GM21619 (cell line): ENCODE results near the gene SBK3.
"Not testable (repeated sequence)": the region's sequence is repeated elsewhere in the genome, so short reads cannot be mapped to it uniquely, and the experiment has no call there.

ENCODE experiments used
- ATAC-seq: cut with Tn5 transposase; IDR thresholded peaks from one replicate; pipeline ENCODE4 v1.9.1; 2021; ENCODE audit not compliant: unreplicated experiment

Gene SBK3

DNA sequence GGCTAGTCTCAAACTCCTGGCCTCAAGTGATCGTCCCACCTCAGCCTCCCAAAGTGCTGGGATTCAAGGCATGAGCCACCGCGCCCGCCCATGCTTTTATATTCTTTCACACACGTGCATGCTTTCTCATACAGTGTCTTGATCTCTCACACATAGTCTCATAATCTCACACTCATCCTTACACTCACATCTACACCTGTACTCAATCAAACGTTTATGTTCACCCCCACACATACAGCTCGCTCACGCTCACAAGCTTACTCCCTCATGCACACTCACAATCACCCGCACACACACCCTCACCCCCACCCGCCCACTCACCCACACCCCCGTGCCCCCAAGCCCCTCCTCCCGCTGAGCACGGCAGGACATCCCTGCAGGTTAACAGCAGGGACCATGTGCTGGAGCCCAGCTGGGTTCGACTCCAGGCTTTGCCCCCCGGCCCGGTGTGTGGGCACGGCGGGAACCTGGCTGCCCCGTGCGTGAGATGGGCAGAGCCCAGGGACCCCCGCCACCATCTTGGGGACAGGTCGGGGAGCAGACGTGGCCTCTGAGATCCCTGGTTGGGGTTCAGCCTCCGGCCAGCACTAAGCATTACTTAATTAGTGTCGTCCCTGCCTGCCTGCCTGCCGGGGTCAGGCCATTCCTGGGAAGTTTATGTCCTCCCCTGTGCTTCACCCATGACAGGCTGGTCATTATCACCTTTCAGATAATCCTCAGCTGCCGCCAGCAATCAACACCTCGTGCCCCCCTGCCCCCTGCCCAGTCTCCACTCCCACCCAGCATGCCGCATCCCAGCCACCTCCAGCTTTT, 19.8 kb downstream of the SBK3 start:
- ATAC-seq, result no peak

DNA sequence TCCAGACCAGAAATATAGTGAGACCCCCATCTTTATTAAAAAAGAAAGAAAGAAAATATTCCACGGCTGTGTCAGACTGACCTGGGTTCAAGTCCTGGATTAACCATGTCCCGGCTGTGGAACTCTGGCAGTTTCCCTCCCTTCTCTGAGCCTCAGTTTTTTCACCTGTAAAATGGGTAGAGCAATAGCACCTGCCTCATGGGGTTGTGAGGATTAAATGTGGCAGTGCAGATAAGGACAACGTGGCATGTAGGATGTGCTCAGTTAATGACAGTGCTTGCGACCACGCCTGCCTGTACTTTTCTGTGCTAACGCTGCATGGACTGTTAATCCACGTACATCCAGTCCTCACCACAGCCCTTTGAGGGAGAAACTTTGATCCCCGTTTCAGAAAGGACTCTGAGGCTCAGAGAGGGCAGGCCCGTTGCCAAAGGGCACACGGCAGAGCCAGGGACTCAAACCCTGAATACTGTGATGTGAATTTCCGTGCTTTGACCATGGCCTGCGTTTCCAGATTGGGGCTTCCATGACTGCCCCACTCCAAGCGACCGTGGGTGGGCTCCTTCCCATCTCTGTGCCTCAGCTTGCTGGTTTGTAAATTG, 24.6 kb downstream of the SBK3 start:
- no peak for ATAC-seq

DNA sequence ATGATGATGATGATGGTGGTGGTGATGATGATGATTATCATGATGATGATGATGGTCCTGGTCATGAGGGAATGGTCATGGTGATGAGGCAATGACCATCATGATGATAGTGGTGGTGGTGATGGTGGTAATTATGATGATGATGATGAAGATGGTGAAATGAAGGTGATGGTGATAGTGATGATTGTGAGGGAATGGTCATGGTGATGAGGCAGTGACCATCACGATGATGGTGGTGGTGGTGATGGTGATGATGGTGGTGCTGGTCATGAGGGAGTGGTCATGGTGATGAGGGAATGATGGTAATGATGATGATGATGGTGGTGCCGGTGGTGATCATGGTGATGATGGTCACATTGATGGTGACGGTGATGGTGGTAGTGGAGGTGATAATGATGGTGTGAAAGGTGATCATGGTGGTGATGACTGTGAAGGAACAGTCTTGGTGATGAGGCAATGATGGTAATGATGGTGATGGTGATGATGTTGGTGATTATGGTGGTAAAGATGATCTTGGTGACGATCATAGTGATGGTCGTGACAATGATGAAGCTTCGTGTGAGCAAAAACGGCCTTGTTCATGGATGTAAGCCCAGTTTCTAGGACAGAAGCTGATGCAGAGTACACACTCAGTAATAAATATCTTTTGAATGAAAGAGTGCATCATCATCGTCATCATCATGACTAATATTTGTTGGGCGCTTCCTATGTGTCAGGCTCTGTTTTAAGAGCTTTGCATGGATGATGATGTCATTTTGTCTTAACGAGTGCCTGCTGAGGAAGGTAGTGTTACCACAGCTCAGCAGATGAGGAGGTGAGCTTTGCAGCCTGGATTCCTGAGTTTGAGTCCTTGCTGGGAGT, 25.7 kb downstream of the SBK3 start:
- ATAC-seq, result no peak

DNA sequence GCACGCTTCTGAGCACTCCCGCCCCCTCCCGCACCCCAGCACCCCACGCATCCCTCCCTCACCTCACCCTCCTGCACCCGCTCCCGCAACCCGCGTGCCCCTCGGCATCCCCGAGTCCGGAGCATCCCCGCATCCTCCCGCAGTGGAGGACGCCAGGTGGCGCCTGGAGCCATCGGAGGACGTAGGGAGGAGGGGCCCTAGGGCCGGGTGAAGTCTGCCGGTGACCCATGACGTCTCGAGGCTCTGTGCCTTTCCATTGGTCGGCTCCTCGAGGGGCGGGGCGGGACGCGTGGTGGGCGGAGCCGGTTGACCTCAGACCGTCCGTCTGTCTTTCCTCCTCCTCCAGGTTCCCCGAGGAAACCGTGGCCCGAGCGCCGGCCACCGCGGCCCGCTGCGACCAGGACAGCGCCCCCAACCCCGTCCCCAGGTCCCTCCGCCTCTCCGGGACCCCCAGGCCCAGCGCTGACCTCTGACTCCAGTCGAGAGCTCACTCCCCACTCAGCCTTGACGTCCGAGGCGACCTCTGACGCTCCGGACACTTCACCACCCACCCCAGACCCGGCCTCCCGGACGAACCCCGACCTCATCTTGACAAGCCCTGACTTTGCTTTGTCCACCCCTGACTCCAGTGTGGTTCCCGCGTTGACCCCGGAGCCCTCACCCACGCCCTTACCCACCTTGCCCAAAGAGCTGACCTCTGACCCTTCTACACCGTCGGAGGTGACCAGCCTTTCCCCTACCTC, 28.3 kb downstream of the SBK3 start:
- ATAC-seq, result peak; percentile 95

DNA sequence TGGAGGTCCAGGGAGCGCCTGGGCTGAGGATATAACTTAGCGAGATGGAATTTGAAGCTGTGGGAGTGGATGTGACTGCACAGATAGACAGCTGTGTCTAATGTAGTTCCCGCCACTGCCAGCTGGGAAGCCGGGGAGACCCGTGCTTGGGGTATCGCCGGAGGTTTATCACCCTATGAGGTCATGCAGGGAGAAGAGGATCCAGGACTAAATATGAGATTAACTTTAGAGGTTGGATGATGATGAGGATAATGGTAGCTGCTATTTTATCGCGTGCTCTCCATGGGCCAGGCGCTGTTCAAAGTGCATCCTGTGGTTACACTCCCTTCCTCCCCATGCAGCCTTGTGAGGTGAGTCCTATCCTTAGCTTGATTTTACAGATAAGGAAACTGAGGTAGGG, 37.2 kb downstream of the SBK3 start:
- no peak for ATAC-seq

DNA sequence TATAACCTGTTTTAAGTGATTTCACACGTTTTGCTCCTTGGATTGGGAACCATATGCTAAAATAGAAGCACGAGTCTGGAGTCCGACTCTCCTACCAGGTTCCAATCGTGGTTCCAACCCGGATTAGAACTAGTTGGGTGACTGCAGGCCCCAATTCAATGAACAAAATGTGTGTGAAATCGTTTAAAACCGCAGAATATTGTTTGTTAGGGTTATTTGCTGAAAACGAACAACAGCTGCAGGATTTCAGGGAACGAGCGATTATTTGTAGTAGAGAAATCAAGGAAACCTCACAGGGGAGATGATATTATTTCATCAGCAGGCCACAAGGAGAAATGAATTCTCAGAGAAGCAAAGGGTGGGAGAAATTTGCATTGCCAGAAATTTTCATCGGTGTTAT, 40.4 kb downstream of the SBK3 start:
- ATAC-seq, result no peak

DNA sequence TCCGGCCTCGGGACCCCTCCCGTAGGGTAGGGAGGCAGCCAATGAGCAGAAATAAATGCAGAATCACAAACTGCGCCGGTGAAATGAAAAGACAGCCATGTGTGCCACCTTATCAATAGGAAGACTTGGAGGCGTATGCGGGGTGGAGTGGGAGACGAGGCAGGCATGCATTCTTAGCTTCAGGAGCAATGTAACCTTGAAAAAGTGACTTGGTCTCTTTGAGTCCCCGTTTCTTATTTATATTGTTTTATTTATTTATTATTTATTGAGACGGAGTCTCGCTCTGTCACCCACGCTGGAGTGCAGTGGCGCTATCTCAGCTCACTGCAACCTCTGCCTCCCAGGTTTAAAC, 41.1 kb downstream of the SBK3 start:
- no peak for ATAC-seq

DNA sequence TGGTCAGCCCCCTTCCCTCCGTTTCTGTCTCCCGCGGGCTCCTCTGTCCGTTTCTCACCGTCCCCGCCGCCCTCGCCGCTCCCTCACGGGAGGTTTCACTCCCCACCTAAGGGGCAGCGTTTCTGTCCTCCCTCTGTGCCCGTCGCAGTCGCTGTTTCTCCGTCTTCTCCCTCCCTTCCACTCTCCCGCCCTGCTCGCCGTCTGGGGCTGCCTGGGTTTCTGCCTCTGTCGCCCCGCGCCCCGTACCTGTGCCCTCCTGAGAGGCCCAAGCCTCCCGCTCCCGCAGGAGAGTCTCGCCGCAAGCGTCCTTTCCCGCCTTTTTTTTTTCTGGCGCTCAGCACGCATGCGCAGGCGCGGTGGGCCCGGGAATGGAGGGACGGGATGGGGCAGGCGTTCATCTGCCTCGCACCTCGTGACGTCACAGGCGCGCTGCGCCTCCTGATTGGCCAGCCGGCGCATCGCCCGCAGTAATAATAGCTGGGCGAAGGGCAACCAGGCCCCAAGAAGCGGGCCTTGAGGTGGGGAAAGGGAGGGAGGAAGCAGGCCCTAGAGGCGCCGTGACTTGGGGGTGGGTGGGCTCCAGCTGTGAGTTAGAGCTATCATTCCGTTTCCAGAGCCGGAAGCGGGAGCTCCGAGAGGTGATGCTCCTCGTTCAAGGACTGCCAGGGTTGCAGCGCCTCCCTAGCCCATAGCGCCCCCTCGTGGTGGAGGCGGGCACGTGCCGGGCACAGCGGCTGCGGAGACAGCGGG, 41.7 kb downstream of the SBK3 start:
- ATAC-seq, result peak; percentile 86

DNA sequence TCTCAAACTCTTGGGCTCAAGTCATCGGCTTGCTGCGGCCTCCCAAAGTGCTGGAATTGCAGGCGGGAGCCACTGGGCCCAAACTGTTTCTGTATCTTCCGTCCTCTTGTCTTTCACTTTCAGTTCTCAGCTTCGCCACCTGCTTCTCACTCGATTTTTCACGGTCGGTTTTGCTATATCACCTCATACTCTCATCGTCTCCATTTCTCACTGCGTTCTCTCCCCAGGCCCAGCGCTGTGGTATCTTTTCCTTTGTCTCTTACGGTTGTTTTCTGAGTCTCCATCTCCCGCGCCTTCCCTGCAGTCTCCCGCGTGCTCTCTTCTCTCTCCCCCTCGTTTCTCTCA, 42.2 kb downstream of the SBK3 start:
- no peak for ATAC-seq

DNA sequence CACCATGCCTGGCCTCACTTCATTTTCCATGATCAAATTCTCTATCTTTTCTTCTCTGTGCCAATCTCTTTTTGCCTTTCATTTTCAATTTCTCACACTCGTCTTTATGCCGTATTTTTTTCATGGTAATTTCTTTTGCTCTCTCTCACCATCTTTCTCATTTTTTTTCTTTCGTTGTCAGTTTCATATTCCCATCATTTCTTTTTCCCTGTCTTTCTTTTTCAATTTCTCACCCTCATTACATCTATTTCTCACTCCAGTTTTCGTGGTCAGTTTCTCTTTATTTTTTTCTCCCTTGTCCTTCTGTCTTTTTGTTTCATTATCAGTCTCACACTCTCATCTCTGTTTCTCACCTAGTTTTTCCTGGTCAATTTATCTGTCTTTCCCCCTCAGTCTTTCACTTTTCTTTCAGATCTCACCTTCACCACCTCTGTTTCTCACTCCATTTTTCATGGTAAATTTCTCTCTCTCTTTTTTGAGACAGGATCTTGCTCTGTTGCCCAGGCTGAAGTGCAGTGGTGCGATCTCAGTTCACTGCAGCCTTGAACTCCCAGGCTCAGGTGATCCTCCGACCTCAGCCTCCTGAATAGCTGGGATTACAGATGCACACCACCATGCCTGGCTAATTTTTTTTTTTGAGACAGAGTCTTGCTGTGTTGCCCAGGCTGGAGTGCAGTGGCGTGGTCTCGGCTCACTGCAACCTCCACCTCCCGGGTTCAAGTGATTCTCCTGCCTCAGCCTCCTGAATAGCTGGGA, 43.0 kb downstream of the SBK3 start:
- ATAC-seq, result no peak

DNA sequence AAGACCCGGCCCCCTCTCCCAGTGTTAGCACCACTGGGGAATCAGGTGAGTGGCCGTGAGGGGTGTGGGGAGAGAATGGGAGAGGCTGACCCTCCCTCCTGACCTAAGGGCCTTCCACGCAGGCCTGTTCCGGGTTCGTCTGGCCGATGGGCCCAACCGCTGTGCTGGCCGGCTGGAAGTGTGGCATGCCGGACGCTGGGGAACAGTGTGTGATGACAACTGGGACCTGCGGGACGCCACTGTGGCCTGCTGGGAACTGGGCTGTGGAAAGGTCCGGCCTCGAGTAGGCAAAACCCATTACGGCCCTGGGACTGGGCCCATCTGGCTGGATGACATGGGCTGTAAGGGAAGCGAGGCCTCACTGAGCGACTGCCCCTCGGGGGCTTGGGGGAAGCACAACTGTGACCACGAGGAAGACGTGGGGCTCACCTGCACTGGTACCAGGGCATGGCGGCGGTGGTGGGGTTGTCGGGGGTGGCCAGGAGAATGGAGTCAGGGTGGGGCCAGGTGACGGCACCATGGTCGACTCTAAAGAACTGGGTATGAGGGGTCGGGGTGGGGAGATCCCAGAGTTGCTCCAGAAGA, 44.9 kb downstream of the SBK3 start:
- ATAC-seq, result no peak

DNA sequence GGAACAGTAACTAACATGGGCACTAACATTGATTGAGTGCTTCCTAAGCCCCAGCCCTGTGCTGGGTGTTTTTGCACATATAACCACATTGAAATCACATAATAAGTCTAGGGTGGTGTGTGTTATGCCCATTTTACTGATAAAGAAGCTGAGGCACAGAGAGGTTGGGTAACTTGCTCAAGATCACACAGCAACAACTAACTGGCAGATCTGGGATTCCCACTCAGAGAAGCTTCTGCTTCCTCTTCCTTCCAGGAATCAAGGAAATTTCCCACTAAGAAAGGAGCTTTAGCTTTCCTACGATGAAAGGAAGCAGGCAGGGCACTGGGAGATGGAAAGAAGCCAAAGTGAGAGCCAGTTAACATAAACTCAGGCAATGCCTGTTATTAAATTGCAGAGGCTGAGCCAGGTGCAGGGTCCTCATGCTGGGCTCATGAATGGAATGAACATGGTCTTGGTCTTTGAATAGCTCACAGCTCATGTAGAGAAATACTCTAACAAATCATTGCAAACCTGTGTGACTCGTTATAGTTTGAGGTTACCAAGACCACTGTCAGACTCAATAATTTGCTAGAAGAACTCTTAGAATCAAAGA, 47.0 kb downstream of the SBK3 start:
- ATAC-seq, result no peak

DNA sequence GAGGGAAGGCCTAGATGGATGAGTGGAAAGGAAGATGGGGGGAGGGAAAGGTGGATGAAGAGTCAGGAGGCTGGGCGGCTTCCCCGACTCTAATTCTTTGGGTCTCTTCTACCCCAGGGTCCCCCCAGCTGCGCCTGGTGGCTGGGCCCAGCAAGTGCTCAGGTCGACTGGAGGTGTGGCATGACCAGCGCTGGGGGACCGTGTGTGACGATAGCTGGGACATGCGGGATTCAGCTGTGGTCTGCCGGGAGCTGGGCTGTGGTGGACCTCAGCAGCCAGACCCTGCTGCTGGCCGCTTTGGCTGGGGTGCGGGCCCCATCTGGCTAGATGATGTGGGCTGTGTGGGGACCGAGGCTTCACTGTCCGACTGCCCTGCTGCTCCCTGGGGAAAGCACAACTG, 47.6 kb downstream of the SBK3 start:
- no peak for ATAC-seq

DNA sequence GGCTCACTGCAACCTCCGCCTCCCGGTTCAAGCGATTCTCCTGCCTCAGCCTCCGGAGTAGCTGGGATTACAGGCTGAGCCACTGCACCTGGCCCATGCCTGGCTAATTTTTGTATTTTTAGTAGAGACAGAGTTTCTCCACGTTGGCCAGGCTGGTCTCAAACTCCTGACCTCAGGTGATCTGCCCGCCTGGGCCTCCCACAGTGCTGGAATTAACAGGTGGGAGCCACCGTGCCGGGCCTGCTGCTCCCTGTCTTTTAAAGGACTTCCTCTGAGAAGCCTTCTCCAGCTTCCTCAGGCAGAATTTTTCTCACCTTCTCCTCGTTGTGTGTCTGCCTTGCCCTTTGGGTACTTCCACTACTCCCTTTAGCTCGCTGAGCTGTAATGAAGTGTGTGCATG, 48.5 kb downstream of the SBK3 start:
- not testable (repeated sequence) for ATAC-seq

DNA sequence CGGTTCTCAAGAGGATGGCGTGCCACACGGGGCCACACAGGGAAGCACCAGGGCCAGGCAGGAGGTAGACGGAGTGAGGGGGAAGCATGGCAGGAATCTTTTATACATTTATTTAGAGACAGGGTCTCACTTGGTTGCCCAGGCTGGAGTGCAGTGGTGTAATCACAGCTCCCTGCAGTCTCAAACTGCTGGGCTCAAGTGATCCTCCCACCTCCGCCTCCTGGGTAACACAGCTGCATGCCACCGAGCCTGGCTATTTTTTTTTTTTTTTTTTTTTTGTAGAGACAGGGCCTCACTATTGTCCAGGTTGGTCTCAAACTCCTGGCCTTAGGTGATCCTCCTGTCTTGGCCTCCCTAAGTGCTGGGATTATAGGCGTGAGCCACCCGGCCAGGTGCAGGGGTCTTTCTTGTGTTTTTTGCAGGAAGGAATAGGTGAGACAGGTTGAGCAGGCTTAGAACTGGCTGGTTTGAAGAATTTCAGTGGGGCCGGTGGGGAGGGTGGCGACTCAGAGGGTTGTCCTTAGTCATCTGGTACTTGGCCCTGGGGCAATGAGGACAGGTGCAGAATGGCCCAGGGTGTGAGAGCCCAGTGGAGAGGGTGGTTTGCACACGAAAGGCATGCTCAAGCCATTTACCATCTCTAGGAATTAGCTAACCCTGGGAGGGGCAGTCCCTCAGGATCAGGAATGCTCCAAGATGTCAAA, 49.5 kb downstream of the SBK3 start:
- ATAC-seq, result no peak

DNA sequence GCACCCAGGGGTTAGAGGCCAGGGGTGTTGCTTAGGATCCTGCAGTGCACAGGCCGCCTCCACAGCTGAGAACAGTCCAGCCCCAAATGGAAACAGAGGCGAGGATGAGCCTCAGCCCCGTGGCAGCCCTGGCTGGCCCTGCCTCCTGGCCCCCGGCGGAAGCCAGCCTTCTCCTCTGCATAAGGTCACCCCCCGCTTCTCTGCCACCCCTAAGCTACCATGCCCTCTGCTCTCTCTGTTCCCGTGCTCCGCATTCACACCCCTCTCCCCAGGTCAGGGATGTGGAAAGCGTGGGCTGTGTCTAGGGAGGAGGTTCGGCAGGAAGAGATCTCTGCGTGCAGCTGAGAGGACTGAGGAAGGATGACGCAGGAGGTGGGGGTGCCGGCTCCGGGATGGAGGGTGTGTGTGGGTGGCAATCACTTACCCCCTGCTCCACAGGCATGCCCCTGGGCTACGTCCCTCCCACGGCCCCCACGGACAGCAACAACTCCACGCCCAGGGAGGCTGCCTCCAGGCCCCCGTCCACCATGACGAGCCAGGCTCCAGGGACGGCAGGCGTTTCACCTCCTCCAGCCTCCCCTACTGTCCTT, 51.1 kb downstream of the SBK3 start:
- ATAC-seq, result no peak

DNA sequence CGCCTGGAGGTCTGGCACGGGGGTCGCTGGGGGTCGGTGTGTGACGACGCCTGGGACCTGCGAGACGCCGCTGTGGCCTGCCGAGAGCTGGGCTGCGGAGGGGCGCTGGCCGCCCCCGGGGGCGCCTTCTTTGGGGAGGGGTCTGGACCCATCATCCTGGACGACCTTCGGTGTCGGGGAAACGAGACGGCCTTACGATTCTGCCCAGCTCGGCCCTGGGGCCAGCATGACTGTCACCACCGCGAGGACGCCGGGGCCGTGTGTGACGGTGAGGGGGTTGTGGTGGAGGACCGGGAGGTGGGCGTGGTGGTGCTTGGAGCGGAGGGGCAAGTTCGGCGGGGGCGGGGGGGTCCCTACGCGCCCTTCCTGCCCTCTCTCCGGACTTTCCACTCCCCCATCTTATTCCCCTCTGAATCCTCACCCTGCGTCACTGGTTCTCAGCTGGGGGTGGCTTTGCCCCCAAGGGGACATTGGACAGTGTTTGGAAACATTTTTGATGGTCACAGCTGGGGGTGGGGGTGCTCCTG, 51.6 kb downstream of the SBK3 start:
- no peak for ATAC-seq

DNA sequence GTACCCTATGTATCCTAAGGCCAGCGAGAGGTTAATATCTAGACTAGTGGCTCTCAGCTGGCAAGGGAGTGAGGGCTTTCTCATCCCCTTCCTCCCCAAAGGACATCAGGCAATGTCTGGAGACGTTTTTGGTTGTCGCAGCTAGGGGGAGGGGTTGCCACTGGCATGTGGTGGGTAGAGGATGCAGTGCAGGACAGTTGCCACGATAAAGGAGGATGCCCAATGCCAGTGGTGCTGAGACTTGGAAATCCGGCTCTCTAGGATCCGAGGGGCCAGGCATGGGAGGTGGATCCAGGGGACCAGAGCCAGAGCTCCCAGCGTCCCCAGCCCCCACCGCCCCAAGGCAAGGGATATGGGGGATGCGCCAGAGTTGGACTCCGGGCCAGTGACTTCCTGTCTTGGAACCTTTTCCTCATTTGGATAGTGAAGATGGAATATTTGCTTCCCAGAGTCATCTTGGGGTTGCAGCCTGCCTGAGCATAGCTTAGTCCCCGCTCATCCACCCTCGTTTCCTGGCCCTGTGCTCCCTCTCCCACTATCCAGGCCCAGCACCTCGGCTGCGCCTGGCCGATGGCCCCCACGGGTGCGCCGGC, 52.2 kb downstream of the SBK3 start:
- ATAC-seq, result no peak
